GDM1 (cell line): Measurements from ENCODE around the gene F10.
"Not testable (repeated sequence)": the region's sequence is repeated elsewhere in the genome, so short reads cannot be mapped to it uniquely, and the experiment has no call there.

Experiments used
- DNase-seq: peaks from one replicate; lab custom pipeline; 2025; lab: John Stamatoyannopoulos, UW

Gene F10

GRCh38 chr13:113152984-113153809, 30.6 kb downstream of the F10 start:
- no peak for DNase-seq

- DNase-seq = peak; percentile 61
These were observed 31.5 kb downstream of the F10 start for GRCh38 chr13:113153810-113154748.

- DNase-seq = no peak
These were observed 32.6 kb downstream of the F10 start for GRCh38 chr13:113155201-113155600.

GRCh38 chr13:113155982-113156655, 33.5 kb downstream of the F10 start:
- no peak for DNase-seq

GRCh38 chr13:113157206-113157928, 34.8 kb downstream of the F10 start:
- DNase-seq = no peak

GRCh38 chr13:113157929-113158747, 35.5 kb downstream of the F10 start, which contains the start of gene PROZ:
PROZ (plus strand) TSS chr13:113158648; CDS start chr13:113158661, 13 bp downstream.
- no peak for DNase-seq

GRCh38 chr13:113158946-113159345, 36.3 kb downstream of the F10 start:
- no peak for DNase-seq

GRCh38 chr13:113159701-113160100, 37.1 kb downstream of the F10 start:
- DNase-seq = no peak

- no peak for DNase-seq
These were observed 38.4 kb downstream of the F10 start for GRCh38 chr13:113160983-113161382.

- no peak for DNase-seq
These were observed 38.8 kb downstream of the F10 start for GRCh38 chr13:113161433-113161832.

- DNase-seq = not testable (repeated sequence)
These were observed 39.4 kb downstream of the F10 start for GRCh38 chr13:113161975-113162374.

- no peak for DNase-seq
These were observed 40.4 kb downstream of the F10 start for GRCh38 chr13:113162783-113163685.

GRCh38 chr13:113164492-113164891, 41.9 kb downstream of the F10 start:
- DNase-seq = no peak

GRCh38 chr13:113166266-113166665, 43.7 kb downstream of the F10 start:
- no peak for DNase-seq

GRCh38 chr13:113166681-113167080, 44.1 kb downstream of the F10 start:
- no peak for DNase-seq

- no peak for DNase-seq
These were observed 44.6 kb downstream of the F10 start for GRCh38 chr13:113167155-113167554.

- DNase-seq = no peak
These were observed 45.0 kb downstream of the F10 start for GRCh38 chr13:113167575-113167974.

- DNase-seq = no peak
These were observed 45.6 kb downstream of the F10 start for GRCh38 chr13:113168211-113168610.
